GM18507 (cell line): Measurements from ENCODE around the gene GBP5.
A peak's percentile ranks its signal among the peaks of the same experiment; 100 is the strongest.
"Not testable (repeated sequence)": the region's sequence is repeated elsewhere in the genome, so short reads cannot be mapped to it uniquely, and the experiment has no call there.

Experiments
- DNase-seq: peaks from one replicate; pipeline ENCODE4 v3.0.0; 2011; ENCODE audit warnings: low read depth; ENCODE audit not compliant: insufficient read length; ENCODE audit errors: extremely low spot score
- FAIRE-seq: peaks from 2 replicates; lab custom pipeline; 2011; peaks lifted over from hg19 to GRCh38; lab: Jason Lieb, UNC

Gene GBP5

DNA sequence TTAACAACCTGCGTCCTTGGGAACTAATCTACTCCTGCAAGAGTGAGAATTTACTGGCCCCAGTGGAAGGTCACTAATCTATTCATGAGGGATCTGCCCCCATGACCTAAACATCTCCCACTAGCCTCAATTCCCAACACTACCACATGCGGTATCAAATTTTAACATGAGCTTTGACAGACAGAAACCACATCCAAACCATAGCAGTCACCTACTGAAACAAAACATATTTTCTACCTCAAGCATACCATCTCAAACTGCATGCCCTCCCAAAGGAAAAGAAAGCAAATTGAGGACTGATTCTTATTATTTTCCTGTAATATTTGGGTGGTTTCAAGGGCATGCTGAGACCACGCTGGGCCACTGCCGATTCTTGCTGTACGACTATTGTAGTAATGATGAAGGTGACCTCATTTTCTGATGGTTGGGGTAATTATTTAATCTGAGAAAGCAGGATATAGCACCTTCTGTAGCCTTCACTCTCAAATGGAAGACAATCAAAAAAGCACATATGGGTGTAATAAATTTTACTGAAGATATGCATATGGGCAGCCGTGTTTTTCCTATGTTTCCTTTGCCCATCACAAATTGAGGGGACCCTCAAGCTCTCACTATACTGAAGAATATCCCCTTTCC lies 13.2 kb upstream of the GBP5 start:
- DNase-seq (no peak), FAIRE-seq (no peak)

DNA sequence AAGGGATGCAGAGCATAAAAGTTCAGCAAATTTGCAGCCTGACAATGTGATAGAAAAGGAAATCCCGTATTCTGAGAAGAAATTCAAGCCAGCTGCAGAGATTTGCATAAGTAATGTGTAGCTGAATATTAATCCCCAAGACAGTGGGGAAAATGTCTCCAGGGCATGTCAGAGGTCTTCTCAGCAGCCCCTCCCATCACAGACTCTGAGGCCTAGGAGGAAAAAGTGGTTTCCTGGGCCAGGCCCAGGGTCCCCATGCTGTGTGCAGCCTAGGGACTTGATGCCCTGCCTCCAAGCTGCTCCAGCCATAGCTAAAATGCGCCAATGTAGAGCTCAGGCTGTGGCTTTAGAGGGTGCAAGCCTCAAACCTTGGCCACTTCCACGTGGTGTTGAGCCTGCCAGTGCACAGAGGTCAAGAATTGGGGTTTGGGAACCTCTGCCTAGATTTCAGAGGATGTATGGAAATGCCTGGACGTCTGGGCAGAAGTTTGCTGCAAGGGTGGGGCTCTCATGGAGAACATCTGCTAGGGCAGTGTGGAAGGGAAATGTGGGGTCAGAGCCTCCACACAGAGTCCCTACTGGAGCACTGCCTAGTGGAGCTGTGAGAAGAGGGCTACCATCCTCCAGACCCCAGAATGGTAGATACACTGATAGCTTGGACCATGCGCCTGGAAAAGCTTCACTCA lies 11.6 kb upstream of the GBP5 start:
- not testable (repeated sequence) for DNase-seq, FAIRE-seq

DNA sequence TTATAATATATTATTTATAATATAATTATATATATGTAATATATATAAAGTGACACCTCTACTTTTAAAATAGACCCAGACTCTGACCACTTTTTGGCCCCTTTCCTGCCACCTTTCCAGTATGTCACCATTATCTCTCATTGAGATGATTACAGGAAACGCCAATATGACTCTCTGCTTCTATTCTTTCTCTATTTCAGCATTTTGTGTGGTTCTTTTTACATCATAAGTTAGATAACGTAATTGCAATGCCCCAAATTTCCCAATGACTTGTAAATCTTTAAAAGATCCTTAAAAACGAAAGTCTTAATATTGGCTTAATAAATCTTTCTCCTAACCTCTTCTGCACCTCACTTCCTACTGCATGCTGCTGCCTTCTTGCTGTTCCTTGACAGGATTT lies 8.1 kb upstream of the GBP5 start:
- FAIRE-seq (no peak), DNase-seq (no peak)

DNA sequence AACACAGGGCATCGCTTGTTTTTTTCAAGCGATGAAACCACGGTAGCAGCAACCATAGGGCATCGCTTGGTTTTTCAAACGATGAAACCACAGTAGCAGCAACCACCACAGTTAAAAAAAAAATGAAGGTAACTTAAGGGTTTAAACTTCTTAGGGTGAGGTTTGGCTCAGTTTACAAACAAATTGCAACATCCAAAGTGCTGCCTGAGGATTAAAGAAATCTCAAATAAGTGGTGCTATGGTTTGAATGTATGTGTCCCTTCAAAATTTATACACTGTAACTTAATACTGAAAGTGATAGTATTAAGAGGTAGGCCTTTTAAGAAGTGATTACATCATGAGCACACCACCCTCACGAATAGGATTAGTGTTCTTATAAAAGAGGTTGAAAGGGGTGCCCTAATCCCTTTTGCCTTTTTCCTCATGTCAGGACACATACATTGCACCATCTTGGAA lies 6.4 kb upstream of the GBP5 start:
- DNase-seq (no peak), FAIRE-seq (peak; percentile 53)

DNA sequence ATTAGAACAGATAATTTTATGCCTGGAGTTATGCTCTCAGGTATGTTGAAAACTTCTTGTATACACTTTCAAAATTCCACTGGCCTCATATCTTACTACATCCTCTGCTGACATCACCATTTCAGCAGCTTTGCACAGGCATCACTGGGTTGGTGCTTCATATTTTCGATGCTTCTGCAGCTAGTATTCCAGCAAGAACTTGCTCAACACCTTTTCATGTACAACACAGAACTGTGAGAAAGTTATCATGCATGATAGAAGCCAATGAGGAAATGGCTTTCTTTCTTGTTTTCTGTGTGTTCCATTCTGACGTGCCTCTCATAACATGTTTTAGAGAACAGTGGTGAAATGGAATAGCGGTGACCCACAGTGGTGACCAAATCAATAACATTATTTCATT lies 5.1 kb upstream of the GBP5 start:
- peak; percentile 51 for FAIRE-seq

DNA sequence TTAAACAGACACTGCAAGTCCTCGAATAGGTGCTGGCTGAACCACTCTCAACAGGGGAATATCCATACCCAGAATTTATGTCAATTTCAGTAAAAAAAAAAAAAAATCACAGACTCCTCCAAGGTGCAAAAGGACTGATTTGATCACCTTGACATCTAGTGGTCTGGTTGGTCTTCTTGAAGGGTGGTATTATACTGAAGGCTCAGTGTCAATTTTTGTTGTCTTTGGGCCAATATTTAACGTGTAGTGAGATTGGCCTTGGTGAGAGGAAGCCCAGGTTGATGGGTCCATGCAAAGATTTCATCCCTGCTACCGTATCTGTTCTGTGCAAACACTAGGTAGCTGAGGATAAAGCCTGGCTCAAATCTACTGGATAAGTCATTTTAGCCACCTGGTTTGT lies 4.0 kb upstream of the GBP5 start:
- peak; percentile 59 for FAIRE-seq
- DNase-seq: no peak

More for the DNA sequence above, 5.1 kb upstream of the GBP5 start:
- no peak for DNase-seq

DNA sequence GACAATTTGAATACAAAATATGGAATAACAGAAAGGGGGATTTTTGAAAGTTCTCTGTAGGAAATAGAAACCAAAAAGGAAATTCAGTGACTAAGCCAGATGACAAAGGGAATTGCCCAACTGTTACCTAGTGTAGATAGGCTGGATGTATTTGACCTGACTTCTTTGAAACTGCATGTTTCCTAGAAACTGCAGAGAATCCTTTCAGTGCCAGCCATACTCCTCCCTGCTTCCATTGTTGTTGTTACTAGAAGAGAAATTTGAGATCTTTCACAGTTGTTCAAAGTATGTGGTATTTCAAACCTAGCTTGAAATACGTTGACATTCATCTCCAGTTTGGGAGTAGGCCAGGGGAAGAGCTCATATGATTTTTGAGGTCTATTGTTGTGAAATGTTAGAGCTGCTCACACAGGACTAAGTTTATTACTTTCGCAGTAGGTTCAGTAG lies 1.8 kb upstream of the GBP5 start:
- DNase-seq (no peak), FAIRE-seq (peak; percentile 57)

DNA sequence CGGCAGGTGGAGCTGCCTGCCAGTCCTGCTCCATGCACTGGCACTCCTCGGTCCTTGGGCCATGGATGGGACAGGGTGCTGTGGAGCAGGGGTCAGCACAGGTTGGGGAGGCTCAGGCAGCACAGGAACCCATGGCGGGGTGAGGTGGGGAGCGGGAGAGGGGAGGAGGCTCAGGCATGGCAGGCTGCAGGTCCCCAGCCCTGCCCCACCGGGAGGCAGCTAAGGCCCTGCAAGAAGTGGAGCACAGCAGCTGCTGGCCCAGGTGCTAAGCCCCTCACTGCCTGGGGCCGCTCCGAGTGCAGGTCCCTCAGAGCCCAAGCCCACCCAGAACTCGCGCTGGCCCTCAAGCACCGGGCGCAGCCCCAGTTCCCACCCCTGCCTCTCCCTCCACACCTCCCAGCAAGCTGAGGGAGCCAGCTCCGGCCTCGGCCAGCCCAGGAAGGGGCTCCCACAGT lies 691 bp upstream of the GBP5 start:
- DNase-seq (no peak), FAIRE-seq (no peak)

DNA sequence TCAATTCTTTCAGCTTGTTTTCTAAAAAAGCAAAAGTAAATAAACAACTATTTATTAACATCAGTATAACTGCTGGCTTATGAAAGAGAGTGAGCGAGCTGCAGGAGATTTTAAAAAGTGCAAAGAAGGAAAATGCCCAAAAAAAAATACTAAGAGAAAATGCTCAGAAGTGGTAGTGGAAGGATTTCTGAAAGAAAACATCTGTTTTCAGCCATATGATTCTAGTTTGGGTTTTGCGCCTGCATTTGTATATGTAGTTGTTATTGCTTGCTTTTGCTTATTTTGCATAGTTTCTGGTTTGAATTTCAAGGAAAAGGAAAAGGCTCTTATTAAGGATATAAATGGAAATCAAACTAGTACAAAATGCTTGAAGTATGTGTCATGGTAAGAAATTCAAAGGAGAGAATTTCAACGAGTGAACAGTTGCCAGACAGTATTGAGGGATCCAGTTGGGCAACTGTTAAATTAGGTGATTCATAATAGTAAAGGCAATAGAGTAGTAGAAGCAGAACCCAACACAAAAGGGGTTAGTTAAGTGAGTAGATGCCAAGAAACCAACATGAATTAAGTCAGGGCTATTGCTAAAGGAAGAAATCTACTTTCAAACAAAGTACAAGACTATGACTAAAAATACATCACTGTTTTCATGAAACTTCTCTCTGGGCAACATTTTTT lies 1.2 kb downstream of the GBP5 start:
- FAIRE-seq: peak; percentile 38
- no peak for DNase-seq

DNA sequence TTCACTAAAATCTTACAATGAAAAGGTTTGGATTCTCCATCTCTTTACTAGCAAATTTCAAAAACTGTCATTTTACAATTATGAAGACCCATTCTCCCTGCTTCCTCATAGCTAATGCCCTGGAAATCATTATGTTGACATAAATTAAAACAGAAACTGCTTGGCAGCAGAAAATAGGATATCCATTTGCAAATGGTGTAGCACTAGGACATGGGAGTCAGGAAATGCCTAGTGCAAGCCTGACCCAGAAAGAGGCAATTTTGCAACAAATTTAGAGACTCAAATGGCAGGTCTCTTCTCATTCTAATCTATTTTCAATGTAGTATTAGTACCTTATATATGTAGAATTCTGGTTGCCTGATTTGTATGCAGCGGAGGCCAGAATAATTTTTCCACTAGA lies 2.2 kb downstream of the GBP5 start:
- FAIRE-seq: no peak
- no peak for DNase-seq

DNA sequence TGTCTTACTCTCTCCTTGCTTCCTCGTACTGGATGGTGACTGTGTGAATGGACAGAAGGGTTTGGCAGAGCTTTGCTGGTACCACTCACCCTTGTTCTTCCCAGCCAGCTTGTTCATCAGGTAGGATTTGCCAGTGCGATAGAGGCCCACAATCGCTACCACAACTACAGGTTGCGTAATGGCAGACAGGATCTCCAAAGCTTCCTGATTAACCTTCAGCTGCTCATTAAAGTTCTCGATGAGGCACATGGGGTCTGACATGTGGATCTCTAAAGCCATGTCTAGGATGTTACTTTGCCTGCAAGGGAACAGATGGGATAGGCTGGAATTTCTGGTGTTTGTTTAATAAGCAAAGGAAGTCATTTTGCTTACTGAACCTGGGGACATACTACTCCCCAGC lies 3.4 kb downstream of the GBP5 start:
- FAIRE-seq (no peak), DNase-seq (no peak)

DNA sequence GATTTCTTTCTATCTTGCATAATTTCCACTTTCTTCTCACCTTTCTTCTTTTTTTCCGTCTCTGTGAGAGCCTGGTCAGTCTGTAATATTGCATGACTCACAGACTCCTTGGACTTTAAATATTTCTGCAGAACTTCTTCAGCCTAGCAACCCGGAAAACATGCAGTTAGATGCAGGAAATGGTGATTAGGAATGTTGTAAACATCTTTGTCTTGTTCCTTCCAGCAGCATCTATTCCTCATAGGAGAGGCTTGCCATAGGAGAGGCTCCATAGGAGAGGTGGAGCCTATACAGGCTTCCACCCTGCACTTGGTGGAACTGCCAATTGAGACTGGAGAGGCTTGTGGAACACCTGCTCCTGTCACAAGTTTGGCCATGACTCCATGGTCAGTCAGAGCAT lies 10.0 kb downstream of the GBP5 start:
- no peak for DNase-seq
- FAIRE-seq: no peak

DNA sequence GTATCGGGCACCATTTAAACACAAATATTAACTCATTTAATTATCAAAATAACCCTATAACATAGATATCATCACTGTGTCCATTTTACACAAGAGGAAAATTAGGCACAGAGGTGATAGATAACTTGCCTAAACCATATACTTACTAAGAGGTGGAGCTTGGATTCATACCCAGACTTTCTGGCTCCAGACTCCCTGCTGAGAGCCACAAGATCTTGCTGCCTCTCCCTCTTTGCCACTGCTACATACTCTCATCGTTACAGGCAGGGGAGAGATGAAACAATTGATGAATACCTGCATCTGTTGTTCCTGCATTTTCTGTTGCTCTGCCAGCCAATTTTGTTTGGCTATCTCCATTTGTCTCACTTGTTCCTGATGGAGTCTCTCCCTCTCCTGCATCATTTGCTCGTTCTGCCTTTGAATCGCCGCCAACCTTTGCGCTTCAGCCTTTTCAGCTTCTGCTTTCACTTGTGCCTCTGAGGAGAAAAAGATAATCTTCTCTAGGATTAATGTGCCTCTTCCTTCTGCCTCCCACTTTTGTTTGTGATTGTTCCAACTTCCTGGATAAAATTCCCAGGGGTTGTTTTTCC lies 10.6 kb downstream of the GBP5 start:
- FAIRE-seq: no peak
- no peak for DNase-seq

DNA sequence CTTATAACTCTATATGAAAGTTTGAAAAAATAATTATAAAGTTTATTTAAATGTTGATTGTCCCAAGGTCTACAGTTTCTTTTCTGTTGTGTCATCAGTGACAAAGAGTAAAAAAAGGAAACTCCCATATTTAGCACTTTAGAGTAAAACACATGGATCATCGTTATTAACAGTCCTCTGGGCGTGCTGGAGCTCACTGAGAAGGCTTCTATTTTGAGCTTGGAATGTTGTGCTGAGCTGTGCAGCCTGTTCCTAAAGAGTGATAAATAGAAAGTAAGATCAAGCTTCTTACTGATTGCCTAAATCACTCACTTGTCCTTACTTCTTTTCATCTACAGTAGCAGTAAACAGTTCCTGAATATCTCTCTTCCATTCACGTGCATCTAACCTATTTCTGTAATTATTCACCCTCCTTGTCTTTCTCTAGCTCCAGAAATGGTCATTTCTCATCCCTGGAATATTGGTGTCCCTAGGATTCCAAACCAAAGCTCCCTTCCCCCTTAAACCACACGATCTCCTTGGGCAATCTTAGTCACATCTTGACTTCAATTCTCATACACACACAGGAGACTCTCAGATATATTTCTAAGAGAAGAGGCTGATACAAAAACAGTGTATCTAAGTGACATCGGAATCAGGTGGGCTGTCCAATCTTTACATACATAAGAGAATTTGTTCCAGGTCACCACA lies 11.9 kb downstream of the GBP5 start:
- FAIRE-seq (no peak), DNase-seq (no peak)

DNA sequence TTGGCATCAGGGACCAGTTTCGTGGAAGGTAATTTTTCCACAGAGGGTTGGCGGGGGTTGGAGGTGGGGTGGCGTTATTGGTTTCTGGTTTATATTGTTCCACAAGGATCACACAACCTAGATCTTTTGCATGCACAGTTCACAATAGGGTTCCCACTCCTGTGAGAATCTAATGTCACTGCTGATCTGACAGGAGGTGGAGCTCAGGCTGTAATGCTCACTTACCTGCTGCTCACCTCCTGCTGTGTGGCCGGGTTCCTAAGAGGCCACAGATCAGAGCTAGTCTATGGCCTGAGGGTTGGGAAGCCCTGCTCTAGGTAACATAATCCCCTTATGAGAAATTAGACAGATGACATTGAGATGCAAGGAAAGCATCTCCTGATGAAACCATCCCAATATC lies 12.6 kb downstream of the GBP5 start:
- DNase-seq (no peak), FAIRE-seq (no peak)

DNA sequence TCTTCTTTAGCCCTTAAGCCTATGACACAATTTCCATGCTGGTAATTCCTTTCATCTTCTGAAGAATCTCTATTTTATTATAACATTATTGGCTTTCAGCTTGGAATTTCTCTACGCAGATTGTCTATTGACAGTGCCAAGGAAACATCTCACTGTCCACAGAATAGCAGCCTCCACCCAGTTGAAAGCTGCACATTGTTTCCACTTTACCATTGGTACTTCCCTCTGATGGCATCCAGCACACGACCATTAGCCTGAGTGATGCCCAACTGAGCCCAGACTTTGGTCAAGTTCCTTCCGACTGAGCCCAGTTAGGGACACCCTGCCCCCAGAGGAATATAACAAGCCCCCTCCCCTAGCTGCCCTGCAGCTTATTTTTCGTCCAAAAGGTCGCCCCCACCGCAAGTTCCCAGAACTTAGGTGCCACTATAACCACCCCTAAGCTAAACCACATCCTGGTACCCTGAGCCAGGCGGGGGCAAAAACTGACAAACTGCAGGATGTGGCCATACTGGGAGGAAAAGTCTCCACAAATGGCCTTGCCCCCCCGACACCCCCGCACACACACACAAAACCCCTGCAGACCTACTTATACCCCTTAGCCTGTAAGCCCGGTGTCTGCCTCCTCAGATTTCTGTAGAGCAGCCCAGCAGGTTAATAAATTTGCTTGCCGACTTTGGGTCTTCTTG lies 13.2 kb downstream of the GBP5 start:
- no peak for FAIRE-seq

DNA sequence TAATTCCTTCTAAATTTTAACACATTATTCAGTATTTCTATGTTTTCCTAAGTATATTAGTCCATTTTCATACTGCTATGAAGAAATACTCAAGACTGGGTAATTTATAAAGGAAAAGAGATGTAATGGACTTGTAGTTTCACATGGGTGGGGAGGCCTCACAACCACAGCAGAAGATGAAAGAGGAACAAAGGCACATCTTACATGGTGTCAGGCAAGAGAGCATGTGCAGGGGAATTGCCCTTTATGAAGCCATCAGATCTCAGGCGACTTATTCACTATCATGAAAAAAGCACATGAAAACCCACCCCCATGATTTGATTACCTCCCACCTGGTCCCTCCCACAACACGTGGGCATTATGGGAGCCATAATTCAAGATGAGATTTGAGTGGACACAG lies 15.6 kb downstream of the GBP5 start:
- FAIRE-seq (peak; percentile 36), DNase-seq (no peak)

More for the DNA sequence above, 13.2 kb downstream of the GBP5 start:
- no peak for DNase-seq

DNA sequence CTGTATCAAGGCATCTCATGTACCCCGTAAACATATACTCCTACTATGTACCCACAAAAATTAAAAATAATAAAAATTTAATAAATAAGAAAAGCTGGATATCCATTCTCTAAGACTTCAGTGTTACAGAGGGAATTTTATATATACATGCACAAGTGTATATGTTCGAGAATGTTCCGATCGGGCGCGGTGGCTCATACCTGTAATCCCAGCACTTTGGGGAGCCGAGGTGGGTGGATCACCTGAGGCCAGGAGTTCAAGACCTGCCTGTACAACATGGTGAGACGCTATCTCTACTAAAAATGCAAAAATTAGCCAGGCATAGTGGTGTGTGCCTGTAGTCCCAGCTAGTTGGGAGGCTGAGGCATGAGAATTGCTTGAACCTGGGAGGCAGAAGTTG lies 17.1 kb downstream of the GBP5 start:
- not testable (repeated sequence) for FAIRE-seq, DNase-seq

DNA sequence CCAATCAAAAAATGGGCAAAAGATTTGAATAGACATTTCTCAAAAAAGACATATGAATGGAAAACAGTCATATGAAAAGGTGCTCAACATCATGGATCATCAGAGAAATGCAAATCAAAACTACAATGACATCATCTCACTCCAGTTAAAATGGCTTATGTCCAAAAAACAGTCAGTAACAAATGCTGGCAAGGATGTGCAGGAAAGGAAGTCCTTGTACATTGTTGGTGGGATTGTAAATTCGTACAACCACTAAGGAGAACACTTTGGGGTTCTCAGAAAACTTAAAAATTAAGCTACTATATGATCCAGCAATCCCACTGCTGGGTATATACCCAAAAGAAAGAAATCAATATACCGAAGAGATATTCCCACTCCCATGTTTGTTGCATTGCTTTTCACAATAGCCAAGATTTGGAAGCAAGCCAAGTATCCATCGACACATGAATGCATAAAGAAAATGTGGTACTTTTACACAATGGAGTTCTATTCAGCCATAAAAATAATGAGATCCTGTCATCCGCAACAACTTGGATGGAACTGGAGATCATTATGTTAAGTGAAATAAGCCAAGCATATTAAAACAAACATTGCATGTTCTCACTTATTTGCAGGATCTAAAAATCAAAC lies 17.9 kb downstream of the GBP5 start:
- DNase-seq (no peak), FAIRE-seq (no peak)
